Mucosa of descending colon (tissue), 3 donors: Measurements from ENCODE around the gene PAK1. TPM values are rescaled to one million over a fixed set of nuclear protein-coding genes. Genes with fewer than 3 reads are reported as not detected.
"Not testable (repeated sequence)": the region's sequence is repeated elsewhere in the genome, so short reads cannot be mapped to it uniquely, and the experiment has no call there.

Source experiments
- ATAC-seq: fragments of 200-7000 bp; cut with Tn5 transposase; one replicate; pipeline ENCODE4 v1.9.1; 2020; ENCODE audit warnings: mild to moderate bottlenecking, moderate library complexity
- DNase-seq, 3 donors: peaks; one replicate each; pipeline ENCODE4 v3.0.0-alpha.2; 2020
- H3K36me3 ChIP-seq: fragments of 200-600 bp; one replicate; pipeline ENCODE4 v1.8.0; 2021; ENCODE audit warnings: low read depth, mild to moderate bottlenecking
- H3K4me1 ChIP-seq: fragments of 200-600 bp; one replicate; pipeline ENCODE4 v1.8.0; 2021; ENCODE audit warnings: low read depth, mild to moderate bottlenecking
- H3K4me3 ChIP-seq: fragments of 200-600 bp; one replicate; pipeline ENCODE4 v1.8.0; 2021; ENCODE audit warnings: mild to moderate bottlenecking
- H3K9me3 ChIP-seq: fragments of 200-600 bp; one replicate; pipeline ENCODE4 v1.8.0; 2021; ENCODE audit warnings: mild to moderate bottlenecking
- intact Hi-C, 2 donors: fragments of 100-400 bp; cut with DNase I in 1 of 2; cut with micrococcal nuclease in 1 of 2; formaldehyde crosslinking; loops; one replicate each; pipeline versions ENCODE4 v1.11.0 to v1.11.1; 2022; cut with DNase I, micrococcal nuclease
- total RNA-seq, 3 donors: library from RNA; stranded (reverse); fragmentation: NEBNext Ultra II Directional in 2 of 3; extraction: Animal tissue kit (Norgen Biotek cat#: 25700) in 2 of 3; gene quantifications; one replicate each; pipeline versions ENCODE4 v1.2.1 to v1.2.4, GENCODE V29; 2021 to 2023
- TF ChIP-seq, protein P1 (sequence below): fragments of 200-600 bp; IDR thresholded peaks from one replicate; pipeline ENCODE4 v1.8.0; 2022; ENCODE audit warnings: antibody characterized with exemption, mild to moderate bottlenecking
- donor health status: DM: no; HTN: no; CAD: no; lungs with moderate emphysema.
- donor health status: DM: no; HTN: no; CAD: no.
- donor health status: DM: no; HTN: yes; CAD: no.

PAK1 gene
- total RNA-seq, 3 donors from 2014 or later, result 73.5 to 125 (median 116) TPM

DNA sequence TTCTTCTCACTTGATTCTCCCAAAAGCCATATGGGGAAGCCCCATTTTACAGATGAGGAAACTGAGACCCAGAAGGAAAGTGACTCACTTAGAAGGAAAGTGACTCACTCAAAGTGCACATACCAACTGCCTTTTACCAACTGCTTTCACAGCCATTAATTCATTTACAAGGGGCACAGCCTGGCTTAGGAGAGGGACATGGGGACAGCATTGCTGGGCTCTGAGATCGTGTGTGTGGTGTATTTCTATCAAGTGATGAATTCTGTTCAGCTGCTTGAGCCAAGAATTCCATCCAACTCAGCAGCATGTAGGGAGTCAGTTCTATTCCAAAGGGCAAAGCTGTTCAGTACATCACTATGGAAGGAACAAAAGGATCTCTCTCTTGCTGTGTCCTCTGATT, 23.5 kb upstream of the PAK1 start:
- Histone ChIP-seq H3K9me3 (no peaks in the 10 kb centered on the region), H3K4me3 (no peak overlapping the region), H3K4me1 (no peaks in the 10 kb centered on the region), H3K36me3 (no peaks in the 10 kb centered on the region)
- TF ChIP-seq, protein P1, sequence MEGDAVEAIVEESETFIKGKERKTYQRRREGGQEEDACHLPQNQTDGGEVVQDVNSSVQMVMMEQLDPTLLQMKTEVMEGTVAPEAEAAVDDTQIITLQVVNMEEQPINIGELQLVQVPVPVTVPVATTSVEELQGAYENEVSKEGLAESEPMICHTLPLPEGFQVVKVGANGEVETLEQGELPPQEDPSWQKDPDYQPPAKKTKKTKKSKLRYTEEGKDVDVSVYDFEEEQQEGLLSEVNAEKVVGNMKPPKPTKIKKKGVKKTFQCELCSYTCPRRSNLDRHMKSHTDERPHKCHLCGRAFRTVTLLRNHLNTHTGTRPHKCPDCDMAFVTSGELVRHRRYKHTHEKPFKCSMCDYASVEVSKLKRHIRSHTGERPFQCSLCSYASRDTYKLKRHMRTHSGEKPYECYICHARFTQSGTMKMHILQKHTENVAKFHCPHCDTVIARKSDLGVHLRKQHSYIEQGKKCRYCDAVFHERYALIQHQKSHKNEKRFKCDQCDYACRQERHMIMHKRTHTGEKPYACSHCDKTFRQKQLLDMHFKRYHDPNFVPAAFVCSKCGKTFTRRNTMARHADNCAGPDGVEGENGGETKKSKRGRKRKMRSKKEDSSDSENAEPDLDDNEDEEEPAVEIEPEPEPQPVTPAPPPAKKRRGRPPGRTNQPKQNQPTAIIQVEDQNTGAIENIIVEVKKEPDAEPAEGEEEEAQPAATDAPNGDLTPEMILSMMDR, result no peak
- DNase-seq, result no peak
- intact Hi-C loops, result no loop called here
- ATAC-seq, result no peak

DNA sequence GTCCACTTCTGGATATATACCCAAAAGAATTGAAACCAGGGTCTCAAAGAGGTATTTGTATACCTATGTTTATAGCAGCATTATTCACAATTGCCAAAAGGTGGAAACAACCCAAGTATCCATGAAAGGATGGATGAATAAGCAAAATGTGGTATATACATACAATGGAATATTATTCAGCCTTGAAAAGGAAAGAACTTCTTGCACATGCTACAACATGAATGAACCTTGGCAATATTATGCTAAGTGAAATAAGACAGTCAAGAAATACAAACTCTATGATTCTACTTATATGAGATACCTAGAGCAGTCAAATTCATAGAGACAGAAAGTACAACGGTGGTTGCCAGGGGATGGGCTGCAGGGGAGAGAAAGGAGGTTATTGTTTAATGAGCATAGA, 21.6 kb upstream of the PAK1 start:
- H3K4me3 ChIP-seq, result no peak overlapping the region
- no peak for ATAC-seq
- intact Hi-C loops, result no loop called here

GRCh38 chr11:77490035-77490434, 16.1 kb upstream of the PAK1 start:
- H3K36me3 ChIP-seq, H3K9me3 ChIP-seq, H3K4me3 ChIP-seq, DNase-seq, ATAC-seq, intact Hi-C loops, H3K4me1 ChIP-seq: not testable (repeated sequence)

More for the DNA sequence above, 21.6 kb upstream of the PAK1 start:
- TF ChIP-seq, protein P1, result no peak
- H3K4me1 ChIP-seq, result no peaks in the 10 kb centered on the region
- no peak for DNase-seq
- no peaks in the 10 kb centered on the region for H3K36me3 ChIP-seq
- H3K9me3 ChIP-seq, result no peaks in the 10 kb centered on the region

- TF ChIP-seq, protein P1, result no peak
- intact Hi-C loops, result no loop called here
- H3K36me3 ChIP-seq, result no peaks in the 10 kb centered on the region
Measured at GRCh38 chr11:77487790-77488189, 13.9 kb upstream of the PAK1 start.

DNA sequence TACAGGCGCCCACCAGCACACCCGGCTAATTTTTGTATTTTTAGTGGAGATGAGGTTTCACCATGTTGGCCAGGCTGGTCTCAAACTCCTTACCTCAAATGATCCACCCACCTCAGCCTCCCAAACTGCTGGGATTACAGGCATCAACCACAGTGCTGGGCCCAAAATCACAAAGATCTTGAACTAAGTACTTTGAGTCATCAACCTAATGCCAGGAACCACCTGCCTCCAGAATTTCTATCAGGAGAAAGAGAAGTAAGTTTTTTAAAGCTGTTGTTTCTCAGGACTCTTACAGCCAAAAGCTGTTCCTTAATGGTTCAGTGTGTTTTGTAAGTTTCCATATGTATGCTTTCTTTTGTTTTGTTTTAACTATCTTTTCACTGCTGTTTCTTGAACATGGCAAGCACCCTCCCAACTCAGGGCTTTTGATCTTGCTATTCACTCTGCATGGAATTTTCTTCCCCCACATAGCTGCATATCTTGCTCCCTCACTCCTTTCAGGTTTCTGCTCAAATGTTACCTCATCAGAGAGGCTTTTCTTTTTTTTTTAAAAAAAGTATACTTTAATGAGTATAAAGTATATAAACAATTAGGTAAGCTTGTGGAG, 6.0 kb upstream of the PAK1 start:
- TF ChIP-seq, protein P1, result no peak
- no peak for DNase-seq
- intact Hi-C loops, result loop anchor here in 1 of 2 donors (10.0 kb wide), 1 partner anchor 65 kb away; no protein-coding TSS in a partner anchor

More at GRCh38 chr11:77487790-77488189, 13.9 kb upstream of the PAK1 start:
- DNase-seq, result no peak
- H3K4me1 ChIP-seq, result no peaks in the 10 kb centered on the region
- no peak for ATAC-seq
- H3K4me3 ChIP-seq, result no peak overlapping the region
- H3K9me3 ChIP-seq, result no peaks in the 10 kb centered on the region

GRCh38 chr11:77475206-77475605, 1.3 kb upstream of the PAK1 start:
- no peak overlapping the region for H3K4me3 ChIP-seq
- no peaks in the 10 kb centered on the region for H3K9me3 ChIP-seq
- no peaks in the 10 kb centered on the region for H3K36me3 ChIP-seq
- intact Hi-C loops, result loop anchor here in 1 of 2 donors (10.0 kb wide), 1 partner anchor 70 kb away; no protein-coding TSS in a partner anchor
- TF ChIP-seq, protein P1, result no peak
- peaks cover 25% of the 10 kb centered on the region for H3K4me1 ChIP-seq
- ATAC-seq, result peak; percentile 18
- no peak for DNase-seq

More for the DNA sequence above, 6.0 kb upstream of the PAK1 start:
- H3K4me3 ChIP-seq, result no peak overlapping the region
- H3K36me3 ChIP-seq, result no peaks in the 10 kb centered on the region
- ATAC-seq, result no peak
- peaks cover 7% of the 10 kb centered on the region for H3K4me1 ChIP-seq
- no peaks in the 10 kb centered on the region for H3K9me3 ChIP-seq
